ENCODE measurements around the gene IHH. TPM values are rescaled to one million over a fixed set of nuclear protein-coding genes. Genes with fewer than 3 reads are reported as not detected.

Gene IHH
- total RNA-seq, 1 donor from 2014 or later: not detected

- Mint-ChIP-seq H3K4me1 (ENCODE audit: low read depth, unreplicated experiment) (peaks cover 11% of the 10 kb centered on the region), H3K36me3 (ENCODE audit: low read depth, unreplicated experiment) (peaks cover 22% of the 10 kb centered on the region), H3K9me3 (ENCODE audit: unreplicated experiment) (peaks cover 1% of the 10 kb centered on the region), H3K27me3 (ENCODE audit: low read depth, unreplicated experiment) (peaks cover 26% of the 10 kb centered on the region), H3K4me3 (ENCODE audit: unreplicated experiment) (no peak overlapping the region), H3K27ac (ENCODE audit: unreplicated experiment) (no peak overlapping the region)
- Histone ChIP-seq H3K27ac (ENCODE audit: low read depth, low read length) (no peak overlapping the region), H3K36me3 (ENCODE audit: insufficient read depth, low read length) (peaks cover 3% of the 10 kb centered on the region), H3K9me3 (ENCODE audit: insufficient read depth, low read depth, low read length) (peaks cover 3% of the 10 kb centered on the region), H3K4me3 (ENCODE audit: insufficient read depth, low read depth, low read length) (no peak overlapping the region), H3K4me2 (ENCODE audit: low read length) (no peak overlapping the region), H3K79me2 (ENCODE audit: insufficient read depth, low read length) (no peaks in the 10 kb centered on the region), H2AFZ (ENCODE audit: low read depth, low read length) (no peak overlapping the region), H3K27me3 (ENCODE audit: insufficient read depth, low read length) (no peaks in the 10 kb centered on the region), H3K9ac (ENCODE audit: low read length) (no peak overlapping the region), H3K4me1 (ENCODE audit: insufficient read depth, low read length) (peaks cover 8% of the 10 kb centered on the region), H4K20me1 (ENCODE audit: insufficient read depth, low read length) (peaks cover 18% of the 10 kb centered on the region)
- TF ChIP-seq CTCF (IDR thresholded peaks at IDR 0.05; ENCODE audit: insufficient read depth, low read depth, low read length) (no peak), EZH2 (IDR thresholded peaks at IDR 0.05; ENCODE audit: insufficient read depth, low read length) (no peak)
- DNase-seq (ENCODE audit: low read depth): no peak
- FAIRE-seq: no peak
These were observed 15.5 kb upstream of the IHH start for GRCh38 chr2:219076253-219076652.

- TF ChIP-seq EZH2 (IDR thresholded peaks at IDR 0.05; ENCODE audit: insufficient read depth, low read length) (no peak), CTCF (IDR thresholded peaks at IDR 0.05; ENCODE audit: insufficient read depth, low read depth, low read length) (peak; percentile 60)
- no peak overlapping the region for H3K27ac ChIP-seq (ENCODE audit: low read depth, low read length)
- H4K20me1 ChIP-seq (ENCODE audit: insufficient read depth, low read length): peaks cover under 1% of the 10 kb centered on the region
- peaks cover 27% of the 10 kb centered on the region for H3K36me3 Mint-ChIP-seq (ENCODE audit: low read depth, unreplicated experiment)
- FAIRE-seq (no peak), DNase-seq (ENCODE audit: low read depth) (peak; percentile 25)
- H3K4me1 ChIP-seq (ENCODE audit: insufficient read depth, low read length): no peaks in the 10 kb centered on the region
- H3K79me2 ChIP-seq (ENCODE audit: insufficient read depth, low read length): no peaks in the 10 kb centered on the region
- no peak overlapping the region for H3K9ac ChIP-seq (ENCODE audit: low read length)
- no peak overlapping the region for H3K4me3 Mint-ChIP-seq (ENCODE audit: unreplicated experiment)
- peaks cover 1% of the 10 kb centered on the region for H3K9me3 Mint-ChIP-seq (ENCODE audit: unreplicated experiment)
- no peak overlapping the region for H3K4me2 ChIP-seq (ENCODE audit: low read length)
- H3K27me3 Mint-ChIP-seq (ENCODE audit: low read depth, unreplicated experiment): peaks cover 38% of the 10 kb centered on the region
- H3K27ac Mint-ChIP-seq (ENCODE audit: unreplicated experiment): no peak overlapping the region
- H3K4me1 Mint-ChIP-seq (ENCODE audit: low read depth, unreplicated experiment): no peaks in the 10 kb centered on the region
- H3K27me3 ChIP-seq (ENCODE audit: insufficient read depth, low read length): no peaks in the 10 kb centered on the region
- peaks cover 3% of the 10 kb centered on the region for H3K36me3 ChIP-seq (ENCODE audit: insufficient read depth, low read length)
- no peak overlapping the region for H2AFZ ChIP-seq (ENCODE audit: low read depth, low read length)
- no peak overlapping the region for H3K4me3 ChIP-seq (ENCODE audit: insufficient read depth, low read depth, low read length)
- H3K9me3 ChIP-seq (ENCODE audit: insufficient read depth, low read depth, low read length): peaks cover 3% of the 10 kb centered on the region
These were observed 12.8 kb upstream of the IHH start for GRCh38 chr2:219073413-219074129.

GRCh38 chr2:219072741-219073250 is 12.1 kb upstream of the IHH start:
- Histone ChIP-seq H2AFZ (ENCODE audit: low read depth, low read length) (no peak overlapping the region), H4K20me1 (ENCODE audit: insufficient read depth, low read length) (no peaks in the 10 kb centered on the region), H3K9ac (ENCODE audit: low read length) (no peak overlapping the region), H3K36me3 (ENCODE audit: insufficient read depth, low read length) (peaks cover 3% of the 10 kb centered on the region), H3K27ac (ENCODE audit: low read depth, low read length) (no peak overlapping the region), H3K9me3 (ENCODE audit: insufficient read depth, low read depth, low read length) (peaks cover 3% of the 10 kb centered on the region), H3K4me2 (ENCODE audit: low read length) (no peak overlapping the region), H3K27me3 (ENCODE audit: insufficient read depth, low read length) (no peaks in the 10 kb centered on the region), H3K4me1 (ENCODE audit: insufficient read depth, low read length) (no peaks in the 10 kb centered on the region), H3K4me3 (ENCODE audit: insufficient read depth, low read depth, low read length) (no peak overlapping the region), H3K79me2 (ENCODE audit: insufficient read depth, low read length) (no peaks in the 10 kb centered on the region)
- H3K36me3 Mint-ChIP-seq (ENCODE audit: low read depth, unreplicated experiment): peaks cover 25% of the 10 kb centered on the region
- H3K9me3 Mint-ChIP-seq (ENCODE audit: unreplicated experiment): peaks cover 1% of the 10 kb centered on the region
- H3K4me1 Mint-ChIP-seq (ENCODE audit: low read depth, unreplicated experiment): no peaks in the 10 kb centered on the region
- H3K27ac Mint-ChIP-seq (ENCODE audit: unreplicated experiment): no peak overlapping the region
- H3K4me3 Mint-ChIP-seq (ENCODE audit: unreplicated experiment): no peak overlapping the region
- FAIRE-seq (no peak), DNase-seq (ENCODE audit: low read depth) (no peak)
- H3K27me3 Mint-ChIP-seq (ENCODE audit: low read depth, unreplicated experiment): peaks cover 41% of the 10 kb centered on the region
- TF ChIP-seq EZH2 (IDR thresholded peaks at IDR 0.05; ENCODE audit: insufficient read depth, low read length) (no peak), CTCF (IDR thresholded peaks at IDR 0.05; ENCODE audit: insufficient read depth, low read depth, low read length) (no peak)

All from astrocyte (in vitro differentiated cells and primary cell).